ENCODE measurements around the gene CCDC192.

The CCDC192 gene

DNA sequence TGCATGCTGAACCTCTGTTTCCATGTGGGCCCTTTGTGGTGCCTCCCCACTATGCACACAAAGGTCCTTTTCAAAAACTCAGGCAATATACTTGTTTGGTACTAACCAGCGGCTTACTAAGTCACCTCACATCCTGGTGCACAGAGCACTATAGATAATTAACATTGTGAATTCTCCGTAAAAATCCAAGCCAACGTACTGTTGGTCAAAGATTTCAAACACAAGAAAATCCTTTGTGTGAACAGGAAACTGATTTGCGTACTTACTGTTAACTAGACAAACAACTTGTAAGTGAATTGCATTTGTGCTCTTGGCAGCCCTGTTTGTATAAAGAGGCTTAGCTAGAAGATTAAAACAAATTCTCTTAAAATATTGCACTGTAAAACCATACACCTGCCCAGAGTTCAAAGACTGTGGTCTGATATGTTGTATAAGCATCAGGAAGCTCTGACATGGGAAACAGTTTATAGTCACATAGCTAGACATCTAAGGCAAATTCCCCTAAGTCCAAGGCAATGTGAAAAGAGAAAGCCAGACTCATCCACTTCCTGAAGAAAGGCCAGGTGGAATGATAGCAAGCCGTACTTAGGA is 255.3 kb downstream of the CCDC192 start:
- peak; percentile 80 for DNase-seq (ENCODE audit: low spot score)

GRCh38 chr5:127959152-127959764 is 256.1 kb downstream of the CCDC192 start:
- peak; percentile 92 for DNase-seq (ENCODE audit: low spot score)

- no peak for DNase-seq (ENCODE audit: low spot score)
Observed at GRCh38 chr5:127960270-127960691, 257.1 kb downstream of the CCDC192 start.

DNA sequence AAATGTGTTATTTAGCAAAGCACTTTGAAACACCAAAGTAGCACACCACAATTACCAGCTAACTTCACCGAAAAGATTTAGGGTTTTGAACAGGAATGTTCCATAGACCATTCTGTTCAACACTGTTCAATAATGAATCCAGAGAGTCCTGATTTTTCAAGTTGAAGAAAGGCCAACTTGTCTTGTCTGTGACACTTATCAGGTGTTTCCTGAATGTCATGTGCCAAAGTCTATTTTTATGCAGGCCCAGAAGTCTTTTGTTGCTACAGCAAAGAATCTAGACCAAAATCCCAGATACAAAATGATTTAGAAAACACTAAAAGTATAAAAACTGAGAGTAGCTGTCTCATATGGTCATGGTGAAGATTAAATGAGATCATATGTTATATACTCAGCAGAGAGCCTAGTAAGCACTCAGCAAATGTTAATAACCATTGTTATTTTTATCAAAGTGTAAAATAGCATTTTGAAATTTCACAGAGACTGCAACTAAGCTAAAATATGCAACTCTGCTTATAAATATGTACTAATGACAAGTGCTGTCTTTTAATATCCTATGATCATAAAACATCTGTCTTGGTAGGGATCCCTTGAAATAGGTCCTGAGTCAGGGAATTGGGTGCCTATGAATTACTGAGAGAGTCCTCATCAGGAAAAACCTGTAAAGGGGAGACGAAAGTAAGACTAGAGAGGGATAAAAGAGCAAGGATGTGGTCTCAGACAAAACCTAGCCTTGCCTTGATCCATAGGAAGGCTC is 258.0 kb downstream of the CCDC192 start:
- DNase-seq (ENCODE audit: low spot score), result no peak

- no peak for DNase-seq (ENCODE audit: low spot score)
Observed at GRCh38 chr5:127961763-127962145, 258.6 kb downstream of the CCDC192 start.

GRCh38 chr5:127962491-127962890 is 259.3 kb downstream of the CCDC192 start:
- DNase-seq (ENCODE audit: low spot score), result no peak

DNA sequence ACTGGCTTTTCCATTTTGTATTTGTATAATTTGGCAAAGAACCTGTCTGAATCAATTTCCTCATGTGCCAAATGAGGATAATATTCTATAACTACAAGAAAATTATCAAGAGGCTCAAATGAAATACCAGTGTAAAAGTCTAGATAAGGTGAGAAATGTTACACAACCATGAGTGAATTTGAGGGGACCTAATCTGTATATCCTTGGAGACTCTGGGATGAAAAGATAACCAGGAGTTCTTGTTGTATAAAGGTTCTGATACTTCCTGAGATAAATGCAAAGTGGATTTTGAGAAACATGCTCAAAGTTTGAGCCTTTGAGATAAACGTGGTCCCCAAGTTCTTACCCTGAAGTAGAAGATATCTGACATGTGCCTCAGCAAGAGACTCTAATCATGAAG is 260.0 kb downstream of the CCDC192 start:
- DNase-seq (ENCODE audit: low spot score), result no peak

DNA sequence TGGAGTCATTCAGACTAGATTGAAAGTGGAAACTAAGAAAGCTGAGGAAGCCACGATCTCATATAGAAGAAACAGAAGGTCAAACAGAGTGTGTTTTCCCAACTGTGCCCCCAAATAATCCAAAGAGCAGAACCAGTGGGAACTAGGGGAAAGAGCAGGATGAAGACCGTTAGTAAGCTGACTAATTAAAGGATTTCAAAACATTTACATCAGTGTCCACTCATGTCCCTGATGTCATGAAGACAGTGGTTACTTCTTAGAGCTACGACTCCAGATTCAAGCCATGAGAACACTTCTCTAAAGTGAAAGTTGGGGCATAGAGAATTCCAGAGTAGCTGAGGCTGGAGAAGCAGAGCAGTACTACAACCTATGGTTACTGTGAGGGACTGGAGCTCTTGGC is 260.7 kb downstream of the CCDC192 start:
- no peak for DNase-seq (ENCODE audit: low spot score)

DNA sequence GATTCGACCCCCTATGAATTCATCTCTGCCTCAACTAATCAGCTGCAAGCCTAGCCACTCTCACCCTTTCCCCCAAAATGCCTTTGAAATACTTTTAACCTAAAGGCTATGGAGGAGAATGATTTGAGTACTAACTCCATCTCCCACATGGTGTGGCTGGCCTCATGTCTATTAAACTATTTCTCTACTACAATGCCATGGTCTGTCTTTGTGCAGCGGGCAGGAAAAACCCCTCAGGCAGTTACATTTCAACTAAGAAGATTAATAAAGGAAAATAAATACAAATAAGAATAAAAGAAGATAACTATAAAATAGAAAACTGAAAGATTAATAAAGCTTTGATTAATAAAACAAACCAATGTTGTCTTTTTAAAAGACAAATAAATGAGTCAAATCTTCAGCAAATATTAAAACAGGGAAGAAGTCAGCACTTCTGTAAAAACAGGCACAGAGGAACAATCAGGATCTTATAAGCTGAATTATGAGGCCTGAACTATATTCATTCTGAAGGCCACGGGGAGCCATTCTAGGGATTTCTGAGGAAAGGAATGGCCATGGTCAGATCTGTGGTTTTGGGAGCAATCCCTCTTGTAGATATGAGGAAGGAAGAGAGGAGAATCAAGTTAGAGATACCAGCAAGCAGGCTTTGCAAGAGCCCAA is 264.3 kb downstream of the CCDC192 start:
- no peak for DNase-seq (ENCODE audit: low spot score)

DNA sequence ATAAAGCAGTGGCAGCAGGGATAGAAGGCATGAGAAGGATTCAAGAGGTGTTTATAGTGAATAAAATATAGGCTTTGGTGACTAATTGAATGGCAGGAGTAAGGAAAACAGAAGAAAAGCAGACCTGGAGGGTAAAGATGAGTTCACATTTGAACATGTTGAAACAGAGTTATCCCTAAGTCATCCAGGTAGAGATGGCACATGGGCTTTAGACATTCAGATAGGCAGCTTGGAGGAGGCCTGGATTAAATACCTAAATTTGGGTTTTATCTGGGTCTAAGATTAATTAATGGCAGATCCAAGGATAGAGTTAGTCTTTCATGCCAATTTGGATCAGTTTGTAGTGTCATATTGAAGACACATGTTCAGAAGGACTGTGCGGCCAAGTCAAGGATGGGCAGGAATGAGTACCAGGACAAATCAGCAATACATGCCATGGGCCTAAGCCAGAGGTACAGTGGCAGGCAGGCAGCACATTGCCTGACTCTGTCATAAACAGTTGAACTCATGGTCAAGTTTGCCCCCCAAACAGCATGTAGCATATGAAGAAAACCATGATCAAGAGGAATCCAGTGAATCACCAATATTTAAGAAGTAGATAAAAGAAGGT is 264.9 kb downstream of the CCDC192 start:
- no peak for DNase-seq (ENCODE audit: low spot score)

GRCh38 chr5:127969002-127969401 is 265.8 kb downstream of the CCDC192 start:
- DNase-seq (ENCODE audit: low spot score), result no peak

DNA sequence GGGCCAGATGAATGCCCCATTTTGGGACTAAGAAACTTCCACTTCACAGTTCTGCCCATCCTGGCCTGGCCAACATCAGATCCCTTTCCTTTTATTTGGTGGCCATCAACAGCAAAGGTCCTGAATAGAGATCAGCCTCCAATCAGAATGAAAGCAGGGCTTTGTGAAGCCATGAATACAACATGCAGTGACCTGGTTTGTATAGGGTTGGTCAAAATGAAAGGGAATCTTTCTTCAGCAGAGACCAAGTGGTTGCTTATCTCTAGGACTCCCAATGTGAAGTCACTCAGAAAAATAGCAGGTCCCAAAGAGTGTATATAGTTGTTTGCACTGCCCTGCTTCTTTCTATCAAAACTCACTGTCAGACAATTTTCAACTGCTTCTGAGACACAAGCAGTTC is 266.5 kb downstream of the CCDC192 start:
- no peak for DNase-seq (ENCODE audit: low spot score)

- DNase-seq (ENCODE audit: low spot score), result no peak
Observed at GRCh38 chr5:127970081-127970480, 266.9 kb downstream of the CCDC192 start.

DNA sequence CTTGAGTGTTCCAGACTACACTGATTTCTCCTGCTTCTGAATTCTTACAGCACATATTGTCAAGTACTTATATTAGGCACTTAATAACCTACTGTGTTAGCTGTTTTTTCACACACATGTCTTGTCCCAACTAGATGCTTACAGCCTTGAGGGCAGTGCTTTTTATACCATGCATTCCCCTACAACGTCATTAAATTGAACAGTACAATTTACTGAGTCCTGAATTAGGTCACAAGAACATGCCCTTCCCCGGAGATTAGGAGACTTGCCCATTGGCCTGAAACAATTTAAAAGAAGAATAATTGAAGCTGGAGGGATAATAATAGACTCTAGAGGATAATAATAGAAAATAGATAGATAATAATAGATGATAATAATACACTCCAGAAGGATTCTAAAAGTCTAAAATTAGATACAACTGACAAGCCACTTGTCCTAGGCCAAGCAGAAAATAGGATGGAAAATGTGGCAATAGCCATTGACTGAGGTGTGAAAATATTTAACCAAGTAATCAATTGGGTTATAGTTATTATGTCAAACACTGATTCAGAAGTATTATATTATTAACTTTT is 267.7 kb downstream of the CCDC192 start:
- DNase-seq (ENCODE audit: low spot score), result no peak

GRCh38 chr5:127975961-127976360 is 272.8 kb downstream of the CCDC192 start:
- no peak for DNase-seq (ENCODE audit: low spot score)

GRCh38 chr5:127976525-127976924 is 273.3 kb downstream of the CCDC192 start:
- no peak for DNase-seq (ENCODE audit: low spot score)

DNA sequence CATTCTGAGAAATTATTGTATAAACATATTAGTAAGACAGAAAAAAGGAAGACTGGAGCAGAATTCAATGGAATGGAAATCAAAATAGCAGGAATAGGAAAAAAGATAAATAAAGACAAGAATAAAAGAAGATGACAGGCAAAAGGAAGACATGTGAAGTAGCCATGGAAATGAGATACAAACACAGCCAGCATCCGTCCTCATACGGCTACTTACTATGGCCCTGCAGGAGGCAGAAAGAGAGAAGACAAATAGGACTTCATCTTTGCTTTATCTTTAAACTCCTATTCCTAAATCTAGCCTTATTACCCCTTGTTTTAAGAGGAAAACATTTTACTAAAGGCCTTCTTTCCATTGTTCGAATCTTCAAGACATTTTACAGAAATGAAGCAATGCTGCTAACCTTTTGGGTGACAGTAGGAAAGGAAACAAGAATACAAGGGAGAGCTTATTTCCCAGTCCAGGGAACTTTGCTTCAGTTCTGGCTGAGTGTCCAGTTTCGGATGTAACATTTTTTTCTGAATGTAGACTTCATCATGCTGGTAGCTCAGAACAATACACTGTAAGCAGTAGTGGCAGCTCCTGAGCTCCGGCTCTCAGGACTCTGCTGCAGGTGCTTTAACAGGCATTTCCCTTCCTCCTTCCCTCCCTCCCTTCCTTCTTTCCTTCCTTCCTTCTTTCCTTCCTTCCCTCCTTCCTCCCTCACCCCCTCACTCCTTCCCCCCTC is 274.0 kb downstream of the CCDC192 start:
- no peak for DNase-seq (ENCODE audit: low spot score)

- no peak for DNase-seq (ENCODE audit: low spot score)
Observed at GRCh38 chr5:127978738-127979300, 275.6 kb downstream of the CCDC192 start.

DNA sequence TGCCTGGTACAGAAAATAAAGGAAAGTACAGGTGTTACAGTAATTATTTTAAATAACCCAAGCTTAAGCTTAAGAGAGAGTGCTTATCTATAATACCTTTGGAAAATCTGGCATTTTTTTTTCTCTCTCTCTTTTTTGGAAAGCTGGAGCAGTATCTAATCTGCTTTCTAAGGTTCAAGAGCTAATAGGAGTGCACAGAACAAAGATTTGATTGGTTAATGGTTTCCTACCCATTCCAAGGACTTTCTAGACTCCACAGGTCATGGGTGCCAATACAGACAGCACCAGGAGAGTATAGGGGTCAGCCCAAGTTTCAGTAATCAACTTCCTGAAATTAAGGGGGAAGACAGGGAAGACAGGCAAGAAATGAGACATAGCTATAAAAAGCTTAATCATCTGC is 276.3 kb downstream of the CCDC192 start:
- DNase-seq (ENCODE audit: low spot score), result no peak

DNA sequence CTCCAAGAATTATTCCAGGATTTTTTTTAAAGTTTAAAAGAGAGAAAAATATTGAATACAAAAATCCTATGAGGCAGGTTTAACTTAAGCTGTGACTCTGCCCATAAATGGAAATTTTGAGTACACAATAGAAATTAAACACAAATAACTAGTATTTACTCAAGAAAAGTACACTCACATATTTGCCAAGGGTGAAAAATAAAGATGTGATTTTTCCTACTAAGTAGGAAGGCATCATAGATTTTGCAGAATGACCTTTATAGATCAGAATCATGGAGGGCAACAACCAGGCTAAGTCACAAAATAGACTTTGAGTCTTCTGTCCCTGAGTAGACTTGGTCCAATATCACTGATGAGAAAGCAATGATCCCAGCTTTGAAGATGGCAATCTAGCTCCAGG is 277.7 kb downstream of the CCDC192 start:
- DNase-seq (ENCODE audit: low spot score), result no peak

- no peak for DNase-seq (ENCODE audit: low spot score)
Observed at GRCh38 chr5:127981498-127981897, 278.3 kb downstream of the CCDC192 start.

Data from LoVo (cell line).